GM18870 (cell line): ENCODE data around the gene LMOD2.

Experiments
- ATAC-seq: cut with Tn5 transposase; IDR thresholded peaks from one replicate; pipeline ENCODE4 v1.9.1; 2021; ENCODE audit warnings: moderate library complexity; ENCODE audit not compliant: unreplicated experiment

The LMOD2 gene

DNA sequence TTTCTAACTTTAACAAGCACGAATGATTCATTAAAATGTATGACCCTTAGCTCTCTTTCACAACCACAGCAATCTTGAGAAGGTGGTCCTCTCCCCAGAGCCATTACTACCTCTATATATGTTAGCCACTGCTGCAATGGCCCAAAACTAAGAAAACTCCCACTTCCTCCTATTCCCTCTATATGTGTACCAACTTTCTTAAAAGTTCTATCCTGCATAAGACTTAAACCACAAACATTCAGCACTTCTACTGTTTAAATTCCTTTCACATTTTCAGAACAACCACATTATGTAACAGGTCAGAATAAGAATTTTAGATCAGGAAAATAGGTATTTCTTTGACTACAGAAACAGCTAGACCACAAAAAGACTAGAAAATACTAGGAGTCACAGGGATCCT lies 57.0 kb downstream of the LMOD2 start:
- no peak for ATAC-seq
